Measurements from ENCODE around the gene INPP5B. TPM values are rescaled to one million over a fixed set of nuclear protein-coding genes. Genes with fewer than 3 reads are reported as not detected.
A peak's percentile ranks its signal among the peaks of the same experiment; 100 is the strongest.
"Not testable (repeated sequence)": the region's sequence is repeated elsewhere in the genome, so short reads cannot be mapped to it uniquely, and the experiment has no call there.

The INPP5B gene
- total and polyA plus RNA-seq, 9 of the 15 experiments (the other 6 are each of a cell fraction or from before 2014, with no cell fraction given): 14.1 to 28.7 (median 20.9) TPM

DNA sequence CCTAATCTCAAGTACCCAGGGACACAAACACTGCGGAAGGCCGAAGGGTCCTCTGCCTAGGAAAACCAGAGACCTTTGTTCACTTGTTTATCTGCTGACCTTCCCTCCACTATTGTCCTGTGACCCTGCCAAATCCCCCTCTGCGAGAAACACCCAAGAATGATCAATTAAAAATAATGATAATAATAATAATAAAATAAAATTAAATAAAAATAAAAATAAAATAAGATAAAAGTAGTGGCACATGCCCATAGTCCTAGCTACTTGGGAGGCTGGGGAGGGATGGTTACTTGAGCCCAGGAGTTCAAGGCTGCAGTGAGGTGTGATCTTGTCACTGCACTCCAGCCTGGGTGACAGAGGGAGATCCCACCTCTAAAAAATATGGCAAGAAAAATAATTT, 49.3 kb downstream of the INPP5B start:
- FAIRE-seq; H3K36me3 ChIP-seq (ENCODE audit: control insufficient read depth, insufficient read depth, low read length); H2AFZ ChIP-seq (ENCODE audit: low read depth, low read length); in situ Hi-C loops (cut with MboI); H3K4me2 ChIP-seq (ENCODE audit: insufficient read depth, low read length); POLR2A ChIA-PET; H3K4me3 ChIP-seq; ATAC-seq; DNase-seq (ENCODE audit: extremely low read depth in 1 of 4, low spot score in 3 of 4); H3K79me2 ChIP-seq (ENCODE audit: control insufficient read depth, insufficient read depth, low read length); H3K9ac ChIP-seq (ENCODE audit: insufficient read depth in 1 of 2, low read depth in 2 of 2, low read length in 2 of 2); H4K20me1 ChIP-seq (replicated peaks; ENCODE audit: control insufficient read depth, insufficient read depth, low read length); H3K27me3 ChIP-seq (ENCODE audit: control insufficient read depth in 2 of 2, insufficient read depth in 2 of 2, low read length in 2 of 2); BruUV-seq (replicated peaks); H3K27ac ChIP-seq (ENCODE audit: extremely low read depth, low read depth, low read length); CTCF ChIA-PET (ENCODE audit: low intra/inter-chr PET ratio); H3K9me3 ChIP-seq (replicated peaks; ENCODE audit: control insufficient read depth, insufficient read depth, low read depth, low read length); intact Hi-C loops (cut with micrococcal nuclease); H3K9me1 ChIP-seq (ENCODE audit: control insufficient read depth, insufficient read depth, low read length); H3K4me1 ChIP-seq (replicated peaks in 1 of 2; ENCODE audit: control insufficient read depth in 2 of 2, insufficient read depth in 2 of 2, low read length in 2 of 2): not testable (repeated sequence)
- WGBS (ENCODE audit: insufficient coverage, low coverage, missing lambda C conversion rate): 86% methylated on average over 1 of the region's 3 CpGs

GRCh38 chr1:37893673-37894072, 53.2 kb downstream of the INPP5B start:
- no TSS peak for BruUV-seq (replicated peaks)
- ChIA-PET POLR2A (interaction anchor here (0.7 to 2.2 kb wide), 4 partner anchors 11 to 85 kb away, joined by 3 to 6 read pairs (median 4); partner anchors contain the start of gene YRDC), CTCF (ENCODE audit: low intra/inter-chr PET ratio) (no interaction called here)
- Histone ChIP-seq H3K9me1 (ENCODE audit: control insufficient read depth, insufficient read depth, low read length) (no peaks in the 10 kb centered on the region), H3K4me2 (ENCODE audit: insufficient read depth, low read length) (no peak overlapping the region), H4K20me1 (replicated peaks; ENCODE audit: control insufficient read depth, insufficient read depth, low read length) (no peaks in the 10 kb centered on the region), H3K9me3 (replicated peaks; ENCODE audit: control insufficient read depth, insufficient read depth, low read depth, low read length) (no peaks in the 10 kb centered on the region), H3K27ac (ENCODE audit: extremely low read depth, low read depth, low read length) (peak overlapping the region; percentile 23; the same call in 1 of the 3 replicates), H3K4me1 (replicated peaks in 1 of 2; ENCODE audit: control insufficient read depth in 2 of 2, insufficient read depth in 2 of 2, low read length in 2 of 2) (peaks cover 0 to 9% of the 10 kb centered on the region in 2 experiments; a peak in 2 of 5 replicates), H3K79me2 (ENCODE audit: control insufficient read depth, insufficient read depth, low read length) (no peaks in the 10 kb centered on the region; the same call in 2 of the 3 replicates), H2AFZ (ENCODE audit: low read depth, low read length) (no peak overlapping the region), H3K4me3 (no peak overlapping the region), H3K27me3 (ENCODE audit: control insufficient read depth in 2 of 2, insufficient read depth in 2 of 2, low read length in 2 of 2) (no peaks in the 10 kb centered on the region), H3K9ac (ENCODE audit: insufficient read depth in 1 of 2, low read depth in 2 of 2, low read length in 2 of 2) (no peak overlapping the region), H3K36me3 (ENCODE audit: control insufficient read depth, insufficient read depth, low read length) (peaks cover 24% of the 10 kb centered on the region)
- ATAC-seq (peak; percentile 14; the same call in 1 of the 3 replicates), FAIRE-seq (no peak), DNase-seq (ENCODE audit: extremely low read depth in 1 of 4, low spot score in 3 of 4) (no peak)
- WGBS (ENCODE audit: insufficient coverage, low coverage, missing lambda C conversion rate): 75% methylated on average over 2 of the region's 2 CpGs
- in situ Hi-C loops (cut with MboI): no loop called here
- TF ChIP-seq ZNF41 (CRISPR knock-in tag; conservative IDR thresholded peaks at IDR 0.05) (no peak), NUFIP1 (IDR thresholded peaks at IDR 0.05; ENCODE audit: partially characterized antibody) (no peak), HOMEZ (CRISPR knock-in tag; IDR thresholded peaks at IDR 0.05) (no peak), GATA2 (CRISPR knock-in tag; IDR thresholded peaks at IDR 0.05) (no peak), ARID4B (CRISPR knock-in tag; IDR thresholded peaks at IDR 0.05) (no peak), BHLHE40 (IDR thresholded peaks at IDR 0.05; ENCODE audit: low read length) (no peak)
- TF ChIP-seq, protein P1, sequence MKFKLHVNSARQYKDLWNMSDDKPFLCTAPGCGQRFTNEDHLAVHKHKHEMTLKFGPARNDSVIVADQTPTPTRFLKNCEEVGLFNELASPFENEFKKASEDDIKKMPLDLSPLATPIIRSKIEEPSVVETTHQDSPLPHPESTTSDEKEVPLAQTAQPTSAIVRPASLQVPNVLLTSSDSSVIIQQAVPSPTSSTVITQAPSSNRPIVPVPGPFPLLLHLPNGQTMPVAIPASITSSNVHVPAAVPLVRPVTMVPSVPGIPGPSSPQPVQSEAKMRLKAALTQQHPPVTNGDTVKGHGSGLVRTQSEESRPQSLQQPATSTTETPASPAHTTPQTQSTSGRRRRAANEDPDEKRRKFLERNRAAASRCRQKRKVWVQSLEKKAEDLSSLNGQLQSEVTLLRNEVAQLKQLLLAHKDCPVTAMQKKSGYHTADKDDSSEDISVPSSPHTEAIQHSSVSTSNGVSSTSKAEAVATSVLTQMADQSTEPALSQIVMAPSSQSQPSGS (CRISPR knock-in tag; IDR thresholded peaks at IDR 0.05): no peak
- intact Hi-C loops (cut with micrococcal nuclease): loop anchor here (2.0 to 5.0 kb wide), 2 partner anchors 21 to 39 kb away; no protein-coding TSS in a partner anchor

Measured in K562 (cell line).